Neural crest cell (in vitro differentiated cells): ENCODE data around the gene PHPT1. TPM values are rescaled to one million over a fixed set of nuclear protein-coding genes. Genes with fewer than 3 reads are reported as not detected.
"Not testable (repeated sequence)": the region's sequence is repeated elsewhere in the genome, so short reads cannot be mapped to it uniquely, and the experiment has no call there.

Experiments used
- DNase-seq: peaks from one replicate; pipeline ENCODE4 v3.0.0; 2021; ENCODE audit warnings: low read depth, mixed read lengths, low spot score
- H3K27ac Mint-ChIP-seq: one replicate; pipeline ENCODE4 v1.8.0; 2021; ENCODE audit warnings: mild to moderate bottlenecking, mixed read lengths; ENCODE audit not compliant: unreplicated experiment
- H3K27me3 Mint-ChIP-seq: 2 replicates; pipeline ENCODE4 v1.8.0; 2021; ENCODE audit warnings: low read depth, mild to moderate bottlenecking, mixed read lengths
- H3K36me3 Mint-ChIP-seq: 2 replicates; pipeline ENCODE4 v1.8.0; 2021; ENCODE audit warnings: low read depth, mild to moderate bottlenecking, mixed read lengths
- H3K4me1 Mint-ChIP-seq: 2 replicates; pipeline ENCODE4 v1.8.0; 2021; ENCODE audit warnings: mixed read lengths
- H3K4me3 Mint-ChIP-seq: one replicate; pipeline ENCODE4 v1.8.0; 2021; ENCODE audit warnings: mild to moderate bottlenecking, mixed read lengths
- H3K9me3 Mint-ChIP-seq: 2 replicates; pipeline ENCODE4 v1.8.0; 2021; ENCODE audit warnings: mixed read lengths
- CTCF ChIP-seq: fragments of 200-600 bp; sonication (generic); conservative IDR thresholded peaks from 2 replicates; pipeline ENCODE4 v1.5.0; 2021; ENCODE audit warnings: antibody characterized with exemption, mild to moderate bottlenecking
- total RNA-seq: library from RNA; stranded (reverse); gene quantifications from 2 replicates; pipeline ENCODE4 v1.2.1, GENCODE V29; 2021

Gene PHPT1
- total RNA-seq, 1 donor from 2014 or later: 175 TPM

DNA sequence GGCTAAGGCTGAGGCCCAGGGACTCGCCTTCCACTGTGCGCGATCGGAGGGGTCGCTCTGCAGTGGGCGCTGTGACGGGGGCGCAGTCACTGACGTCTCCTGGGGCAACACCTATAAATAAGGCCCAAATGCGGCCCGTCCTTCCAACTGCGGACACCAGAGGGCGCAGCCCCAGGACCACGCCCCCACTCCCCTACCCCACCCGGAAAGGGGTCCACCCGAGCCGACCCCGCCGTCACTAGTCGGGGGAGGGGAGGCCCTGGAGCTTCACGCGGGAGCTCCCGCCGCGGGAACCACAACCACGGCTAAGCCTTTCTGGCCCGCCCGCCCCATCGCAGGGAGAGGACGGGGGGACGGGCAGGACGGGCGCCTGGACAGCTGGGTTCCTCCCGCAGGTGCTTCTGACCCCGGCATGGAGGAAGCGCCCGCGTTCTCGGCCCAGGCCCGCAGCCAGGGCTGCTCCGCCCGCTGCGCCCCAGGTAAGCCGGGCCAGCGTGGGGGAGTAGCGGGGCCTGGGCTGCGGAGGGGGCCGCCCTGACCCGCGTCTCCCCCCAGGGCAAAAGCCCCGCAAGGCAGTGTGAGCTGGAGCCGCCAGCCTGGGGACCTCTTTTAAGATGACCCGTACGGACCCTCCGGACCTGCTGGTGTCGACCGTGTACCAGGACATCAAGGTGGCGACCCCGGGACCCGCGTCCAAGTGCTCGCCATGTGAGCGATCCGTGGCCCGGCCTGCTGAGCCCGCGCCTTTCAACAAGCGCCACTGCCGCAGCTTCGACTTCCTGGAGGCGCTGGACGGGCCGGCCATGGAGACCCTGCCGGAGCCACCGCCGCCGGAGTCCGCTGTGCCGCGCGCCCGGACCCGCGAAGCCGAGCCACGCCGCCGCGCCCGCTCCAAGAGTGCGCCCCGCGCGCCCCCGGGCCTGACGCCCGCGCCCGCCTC lies 5.1 kb upstream of the PHPT1 start:
- peak; percentile 70 for TF ChIP-seq CTCF
- peak overlapping the region; percentile 76 for H3K4me3 Mint-ChIP-seq
- H3K4me1 Mint-ChIP-seq: peaks cover 22% of the 10 kb centered on the region
- DNase-seq: peak; percentile 65
- not testable (repeated sequence) for H3K27ac Mint-ChIP-seq, H3K36me3 Mint-ChIP-seq, H3K9me3 Mint-ChIP-seq
- peaks cover 47% of the 10 kb centered on the region for H3K27me3 Mint-ChIP-seq

- TF ChIP-seq CTCF: no peak
These were observed 4.3 kb upstream of the PHPT1 start for GRCh38 chr9:136844761-136845464.

GRCh38 chr9:136845465-136846260 lies 3.5 kb upstream of the PHPT1 start:
- peaks cover 21% of the 10 kb centered on the region for H3K4me1 Mint-ChIP-seq
- no peak for TF ChIP-seq CTCF
- H3K36me3 Mint-ChIP-seq: no peaks in the 10 kb centered on the region
- H3K9me3 Mint-ChIP-seq: no peaks in the 10 kb centered on the region
- peak overlapping the region; percentile 69 for H3K4me3 Mint-ChIP-seq
- H3K27ac Mint-ChIP-seq: no peak overlapping the region
- H3K27me3 Mint-ChIP-seq: peaks cover 46% of the 10 kb centered on the region
- no peak for DNase-seq

More at GRCh38 chr9:136844761-136845464, 4.3 kb upstream of the PHPT1 start:
- Mint-ChIP-seq H3K27me3 (peaks cover 49% of the 10 kb centered on the region), H3K4me1 (peaks cover 25% of the 10 kb centered on the region), H3K27ac (no peak overlapping the region), H3K4me3 (peak overlapping the region; percentile 69), H3K36me3 (peaks cover 3% of the 10 kb centered on the region), H3K9me3 (no peaks in the 10 kb centered on the region)
- DNase-seq: no peak

DNA sequence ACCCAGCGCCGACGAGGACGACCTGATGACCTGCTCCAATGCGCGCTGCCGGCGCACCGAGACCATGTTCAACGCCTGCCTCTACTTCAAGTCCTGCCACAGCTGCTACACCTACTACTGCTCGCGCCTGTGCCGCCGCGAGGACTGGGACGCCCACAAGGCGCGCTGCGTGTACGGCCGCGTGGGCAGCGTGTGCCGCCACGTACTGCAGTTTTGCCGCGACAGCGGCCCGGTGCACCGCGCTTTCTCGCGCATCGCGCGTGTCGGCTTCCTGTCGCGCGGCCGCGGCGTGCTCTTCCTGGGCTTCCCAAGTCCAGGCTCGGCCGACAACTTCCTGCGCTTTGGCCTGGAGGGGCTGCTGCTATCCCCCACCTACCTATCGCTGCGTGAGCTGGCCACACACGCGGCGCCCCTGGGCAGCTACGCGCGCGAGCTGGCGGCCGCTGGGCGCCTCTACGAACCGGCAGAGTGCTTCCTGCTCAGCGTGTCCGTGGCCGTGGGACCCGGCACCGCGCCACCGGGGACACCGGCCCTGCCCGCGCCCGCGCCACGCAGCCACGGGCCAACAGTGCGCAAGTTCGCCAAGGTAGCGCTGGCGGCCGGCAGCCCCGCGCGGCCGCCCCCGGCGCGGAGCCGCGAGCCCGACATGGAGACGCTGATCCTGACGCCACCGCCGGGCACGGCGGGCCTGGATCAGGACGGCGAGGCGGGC lies 2.7 kb upstream of the PHPT1 start:
- H3K27me3 Mint-ChIP-seq: peaks cover 40% of the 10 kb centered on the region
- no peaks in the 10 kb centered on the region for H3K9me3 Mint-ChIP-seq
- DNase-seq: no peak
- H3K4me1 Mint-ChIP-seq: peaks cover 15% of the 10 kb centered on the region
- no peaks in the 10 kb centered on the region for H3K36me3 Mint-ChIP-seq
- TF ChIP-seq CTCF: no peak
- peak overlapping the region; percentile 51 for H3K4me3 Mint-ChIP-seq
- no peak overlapping the region for H3K27ac Mint-ChIP-seq
